ENCODE measurements around the gene BAX. TPM values are rescaled to one million over a fixed set of nuclear protein-coding genes. Genes with fewer than 3 reads are reported as not detected.

The BAX gene
- polyA plus RNA-seq, 2 of the 4 experiments (the other 2 are of a cell fraction) = 134 to 299 TPM

- ATAC-seq (no peak), FAIRE-seq (no peak), DNase-seq (ENCODE audit: low read depth in 1 of 2, low spot score in 1 of 2) (no peak)
- TF ChIP-seq CHD2 (IDR thresholded peaks at IDR 0.05; ENCODE audit: low read length, partially characterized antibody) (no peak), GATA3 (IDR thresholded peaks at IDR 0.05; ENCODE audit: borderline replicate concordance) (no peak), EHF (CRISPR knock-in tag; IDR thresholded peaks at IDR 0.05) (no peak), MAFK (IDR thresholded peaks at IDR 0.05; ENCODE audit: partially characterized antibody) (no peak), HDAC2 (IDR thresholded peaks at IDR 0.05) (no peak), EP300 (IDR thresholded peaks at IDR 0.05) (no peak), FOSL2 (IDR thresholded peaks at IDR 0.05) (no peak), FOSL2 (CRISPR knock-in tag; IDR thresholded peaks at IDR 0.05) (no peak), MYC (IDR thresholded peaks at IDR 0.05; ENCODE audit: borderline replicate concordance, low read length) (no peak), TP53 (CRISPR knock-in tag; IDR thresholded peaks at IDR 0.05) (no peak), ZNF302 (CRISPR knock-in tag; IDR thresholded peaks at IDR 0.05) (no peak), JUN (IDR thresholded peaks at IDR 0.05) (no peak), POLR2A (IDR thresholded peaks at IDR 0.05; ENCODE audit: low read length) (no peak)
- TF ChIP-seq, protein P1, sequence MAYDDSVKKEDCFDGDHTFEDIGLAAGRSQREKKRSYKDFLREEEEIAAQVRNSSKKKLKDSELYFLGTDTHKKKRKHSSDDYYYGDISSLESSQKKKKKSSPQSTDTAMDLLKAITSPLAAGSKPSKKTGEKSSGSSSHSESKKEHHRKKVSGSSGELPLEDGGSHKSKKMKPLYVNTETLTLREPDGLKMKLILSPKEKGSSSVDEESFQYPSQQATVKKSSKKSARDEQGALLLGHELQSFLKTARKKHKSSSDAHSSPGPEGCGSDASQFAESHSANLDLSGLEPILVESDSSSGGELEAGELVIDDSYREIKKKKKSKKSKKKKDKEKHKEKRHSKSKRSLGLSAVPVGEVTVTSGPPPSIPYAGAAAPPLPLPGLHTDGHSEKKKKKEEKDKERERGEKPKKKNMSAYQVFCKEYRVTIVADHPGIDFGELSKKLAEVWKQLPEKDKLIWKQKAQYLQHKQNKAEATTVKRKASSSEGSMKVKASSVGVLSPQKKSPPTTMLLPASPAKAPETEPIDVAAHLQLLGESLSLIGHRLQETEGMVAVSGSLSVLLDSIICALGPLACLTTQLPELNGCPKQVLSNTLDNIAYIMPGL (CRISPR knock-in tag; IDR thresholded peaks at IDR 0.05; ENCODE audit: borderline replicate concordance) = no peak
- TF ChIP-seq, protein P2, sequence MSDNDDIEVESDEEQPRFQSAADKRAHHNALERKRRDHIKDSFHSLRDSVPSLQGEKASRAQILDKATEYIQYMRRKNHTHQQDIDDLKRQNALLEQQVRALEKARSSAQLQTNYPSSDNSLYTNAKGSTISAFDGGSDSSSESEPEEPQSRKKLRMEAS (IDR thresholded peaks at IDR 0.05) = no peak
- 91% methylated on average over 7 of the region's 7 CpGs for WGBS (ENCODE audit: missing lambda C conversion rate)
- Histone ChIP-seq H3K27ac (no peak overlapping the region), H3K4me3 (no peak overlapping the region), H3K4me1 (no peaks in the 10 kb centered on the region), H3K4me2 (no peak overlapping the region), H3K9me3 (peaks cover 9% of the 10 kb centered on the region)
- ChIA-PET POLR2A (no interaction called here), CTCF (interaction anchor here (0.6 to 1.9 kb wide), 4 partner anchors 14 to 51 kb away, joined by 3 to 11 read pairs (median 4); no protein-coding TSS in a partner anchor)
Measured at GRCh38 chr19:48938256-48938655, 16.4 kb upstream of the BAX start.

GRCh38 chr19:48940902-48941301 is 13.8 kb upstream of the BAX start:
- DNase-seq (ENCODE audit: low read depth in 1 of 2, low spot score in 1 of 2) = no peak
- Histone ChIP-seq H3K27ac (no peak overlapping the region), H3K4me1 (no peaks in the 10 kb centered on the region), H3K4me3 (no peak overlapping the region), H3K9me3 (peaks cover 9% of the 10 kb centered on the region), H3K4me2 (no peak overlapping the region)
- ATAC-seq = no peak
- peak; percentile 16 for TF ChIP-seq MAFK (IDR thresholded peaks at IDR 0.05; ENCODE audit: partially characterized antibody)
- TF ChIP-seq, protein P3, sequence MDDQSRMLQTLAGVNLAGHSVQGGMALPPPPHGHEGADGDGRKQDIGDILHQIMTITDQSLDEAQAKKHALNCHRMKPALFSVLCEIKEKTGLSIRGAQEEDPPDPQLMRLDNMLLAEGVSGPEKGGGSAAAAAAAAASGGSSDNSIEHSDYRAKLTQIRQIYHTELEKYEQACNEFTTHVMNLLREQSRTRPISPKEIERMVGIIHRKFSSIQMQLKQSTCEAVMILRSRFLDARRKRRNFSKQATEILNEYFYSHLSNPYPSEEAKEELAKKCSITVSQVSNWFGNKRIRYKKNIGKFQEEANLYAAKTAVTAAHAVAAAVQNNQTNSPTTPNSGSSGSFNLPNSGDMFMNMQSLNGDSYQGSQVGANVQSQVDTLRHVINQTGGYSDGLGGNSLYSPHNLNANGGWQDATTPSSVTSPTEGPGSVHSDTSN (IDR thresholded peaks at IDR 0.05) = no peak
- ChIA-PET POLR2A (interaction anchor here (1.3 kb wide), 1 partner anchor 69 kb away, joined by 3 read pairs; the partner anchor contains the start of gene PPP1R15A), CTCF (interaction anchor here (0.6 to 3.0 kb wide), 9 partner anchors 8 to 187 kb away, joined by 3 to 16 read pairs (median 3); no protein-coding TSS in a partner anchor)
- FAIRE-seq = no peak
- 83% methylated on average over 5 of the region's 5 CpGs for WGBS (ENCODE audit: missing lambda C conversion rate)

- ATAC-seq (no peak), DNase-seq (ENCODE audit: low read depth in 1 of 2, low spot score in 1 of 2) (no peak), FAIRE-seq (no peak)
- ChIA-PET CTCF (interaction anchor here (0.6 to 3.0 kb wide), 6 partner anchors 9 to 148 kb away, joined by 4 to 16 read pairs (median 6); no protein-coding TSS in a partner anchor), POLR2A (no interaction called here)
- no peaks in the 10 kb centered on the region for H3K4me1 ChIP-seq
- no peak overlapping the region for H3K27ac ChIP-seq
- 81% methylated on average over 6 of the region's 6 CpGs for WGBS (ENCODE audit: missing lambda C conversion rate)
- H3K4me3 ChIP-seq = no peak overlapping the region
- peaks cover 9% of the 10 kb centered on the region for H3K9me3 ChIP-seq
- no peak overlapping the region for H3K4me2 ChIP-seq
- no peak for TF ChIP-seq MAFK (IDR thresholded peaks at IDR 0.05; ENCODE audit: partially characterized antibody)
- no peak for TF ChIP-seq RNF2 (IDR thresholded peaks at IDR 0.05; ENCODE audit: borderline replicate concordance, low read depth)
- TF ChIP-seq HEYL (CRISPR knock-in tag; IDR thresholded peaks at IDR 0.05) = no peak
- TF ChIP-seq SREBF2 (IDR thresholded peaks at IDR 0.05) = no peak
- TF ChIP-seq NR3C1 (IDR thresholded peaks at IDR 0.05) = no peak
- TF ChIP-seq, protein P4, sequence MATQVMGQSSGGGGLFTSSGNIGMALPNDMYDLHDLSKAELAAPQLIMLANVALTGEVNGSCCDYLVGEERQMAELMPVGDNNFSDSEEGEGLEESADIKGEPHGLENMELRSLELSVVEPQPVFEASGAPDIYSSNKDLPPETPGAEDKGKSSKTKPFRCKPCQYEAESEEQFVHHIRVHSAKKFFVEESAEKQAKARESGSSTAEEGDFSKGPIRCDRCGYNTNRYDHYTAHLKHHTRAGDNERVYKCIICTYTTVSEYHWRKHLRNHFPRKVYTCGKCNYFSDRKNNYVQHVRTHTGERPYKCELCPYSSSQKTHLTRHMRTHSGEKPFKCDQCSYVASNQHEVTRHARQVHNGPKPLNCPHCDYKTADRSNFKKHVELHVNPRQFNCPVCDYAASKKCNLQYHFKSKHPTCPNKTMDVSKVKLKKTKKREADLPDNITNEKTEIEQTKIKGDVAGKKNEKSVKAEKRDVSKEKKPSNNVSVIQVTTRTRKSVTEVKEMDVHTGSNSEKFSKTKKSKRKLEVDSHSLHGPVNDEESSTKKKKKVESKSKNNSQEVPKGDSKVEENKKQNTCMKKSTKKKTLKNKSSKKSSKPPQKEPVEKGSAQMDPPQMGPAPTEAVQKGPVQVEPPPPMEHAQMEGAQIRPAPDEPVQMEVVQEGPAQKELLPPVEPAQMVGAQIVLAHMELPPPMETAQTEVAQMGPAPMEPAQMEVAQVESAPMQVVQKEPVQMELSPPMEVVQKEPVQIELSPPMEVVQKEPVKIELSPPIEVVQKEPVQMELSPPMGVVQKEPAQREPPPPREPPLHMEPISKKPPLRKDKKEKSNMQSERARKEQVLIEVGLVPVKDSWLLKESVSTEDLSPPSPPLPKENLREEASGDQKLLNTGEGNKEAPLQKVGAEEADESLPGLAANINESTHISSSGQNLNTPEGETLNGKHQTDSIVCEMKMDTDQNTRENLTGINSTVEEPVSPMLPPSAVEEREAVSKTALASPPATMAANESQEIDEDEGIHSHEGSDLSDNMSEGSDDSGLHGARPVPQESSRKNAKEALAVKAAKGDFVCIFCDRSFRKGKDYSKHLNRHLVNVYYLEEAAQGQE (IDR thresholded peaks at IDR 0.05) = no peak
- TF ChIP-seq ELK1 (IDR thresholded peaks at IDR 0.05; ENCODE audit: low read depth, low read length) = no peak
- TF ChIP-seq ZC3H11A (IDR thresholded peaks at IDR 0.05) = no peak
- no peak for TF ChIP-seq PHF8 (IDR thresholded peaks at IDR 0.05; ENCODE audit: borderline replicate concordance, low read depth)
- TF ChIP-seq CBX8 (IDR thresholded peaks at IDR 0.05) = no peak
- TF ChIP-seq CBX2 (IDR thresholded peaks at IDR 0.05; ENCODE audit: borderline replicate concordance, low read depth) = no peak
- no peak for TF ChIP-seq ZNF302 (CRISPR knock-in tag; IDR thresholded peaks at IDR 0.05)
Measured at GRCh38 chr19:48943081-48943480, 11.6 kb upstream of the BAX start.
